GM12878 (cell line): ENCODE results near the gene GNAO1. TPM values are rescaled to one million over a fixed set of nuclear protein-coding genes. Genes with fewer than 3 reads are reported as not detected.

Source experiments
- ATAC-seq: fragments of 200-7000 bp; cut with Tn5 transposase; 3 replicates; pipeline ENCODE4 v1.9.1; 2020; ENCODE audit warnings: mild to moderate bottlenecking, moderate library complexity
- BruUV-seq: library from RNA; stranded (reverse); fragments of 400-500 nt; replicated peaks from 2 replicates; lab custom pipeline; 2021; lab: Mats Ljungman, UMichigan
- CTCF ChIA-PET: fragments of 300-600 bp; sonication (Branson Sonifier 250); formaldehyde crosslinking; extraction: SDS; loops from one replicate; lab custom pipeline; 2021; ENCODE audit warnings: inconsistent platforms; lab: Yijun Ruan, JAX
- POLR2A ChIA-PET: fragments of 350-600 bp; formaldehyde crosslinking; extraction: SDS; loops from one replicate; lab custom pipeline; 2021; ENCODE audit warnings: inconsistent platforms; lab: Charles Lee
- RAD21 ChIA-PET: fragments of 300-600 bp; sonication (Branson Sonifier 250); formaldehyde crosslinking; loops from one replicate; lab custom pipeline; 2023; ENCODE audit warnings: antibody characterized with exemption; ENCODE audit not compliant: unreplicated experiment; lab: Charles Lee
- SMC1A ChIA-PET: fragments of 300-600 bp; sonication (Branson Sonifier 250); formaldehyde crosslinking; loops from one replicate; lab custom pipeline; 2023; ENCODE audit not compliant: unreplicated experiment, uncharacterized antibody; lab: Charles Lee
- DNase-seq: peaks from one replicate; pipeline ENCODE4 v3.0.0-alpha.2; 2011; ENCODE audit warnings: low read depth, low spot score
- FAIRE-seq: peaks from 3 replicates; lab custom pipeline; 2011; peaks lifted over from hg19 to GRCh38; lab: Jason Lieb, UNC
- H2AFZ ChIP-seq: 2 replicates; pipeline ENCODE4 v1.6.0; 2011; ENCODE audit warnings: low read depth, low read length, control low read depth; ENCODE audit not compliant: control insufficient read depth
- H3K27ac ChIP-seq: 2 replicates; pipeline ENCODE4 v1.5.1; 2011; ENCODE audit warnings: control low read depth; ENCODE audit not compliant: control insufficient read depth, insufficient read depth
- H3K27me3 ChIP-seq, 2 experiments: replicated peaks in 1 of 2; 2 replicates each; pipeline versions ENCODE4 v1.6.0 to v1.6.1; 2011; ENCODE audit warnings: low read length in 1 of 2; ENCODE audit not compliant: control insufficient read depth in 2 of 2, insufficient read depth in 2 of 2
- H3K36me3 ChIP-seq, 2 experiments: 2 replicates each; pipeline ENCODE4 v1.5.1; 2011; ENCODE audit warnings: low read length in 1 of 2; ENCODE audit not compliant: control insufficient read depth in 2 of 2, insufficient read depth in 2 of 2
- H3K4me1 ChIP-seq: 2 replicates; pipeline ENCODE4 v1.6.1; 2011; ENCODE audit warnings: mild to moderate bottlenecking, low read length, moderate library complexity, mixed read lengths; ENCODE audit not compliant: control insufficient read depth, insufficient read depth
- H3K4me2 ChIP-seq: 2 replicates; pipeline ENCODE4 v1.6.0; 2011; ENCODE audit warnings: control low read depth; ENCODE audit not compliant: control insufficient read depth, insufficient read depth
- H3K4me3 ChIP-seq: fragments of 200-600 bp; sonication (generic); 2 replicates; pipeline ENCODE4 v1.5.1; 2016
- H3K79me2 ChIP-seq: 2 replicates; pipeline ENCODE4 v1.6.0; 2011; ENCODE audit warnings: low read length; ENCODE audit not compliant: control insufficient read depth, insufficient read depth
- H3K9ac ChIP-seq: 2 replicates; pipeline ENCODE4 v1.8.0; 2011; ENCODE audit warnings: low read length, control low read depth, mixed read lengths; ENCODE audit not compliant: control insufficient read depth, insufficient read depth
- H3K9me3 ChIP-seq: replicated peaks from 3 replicates; pipeline ENCODE4 v1.5.1; 2011; ENCODE audit warnings: mild to moderate bottlenecking, low read length; ENCODE audit not compliant: control insufficient read depth, insufficient read depth
- H4K20me1 ChIP-seq: 2 replicates; pipeline ENCODE4 v1.6.0; 2011; ENCODE audit not compliant: control insufficient read depth, insufficient read depth
- FOS ChIP-seq: IDR thresholded peaks from 3 replicates; pipeline ENCODE4 v1.6.1; 2011; ENCODE audit warnings: borderline replicate concordance; ENCODE audit not compliant: insufficient read length; ENCODE audit errors: extremely low read depth
- FOXK2 ChIP-seq: fragments of 450-650 bp; IDR thresholded peaks from 2 replicates; pipeline ENCODE4 v1.6.1; 2017; ENCODE audit warnings: mild to moderate bottlenecking, moderate library complexity
- POLR2AphosphoS5 ChIP-seq: IDR thresholded peaks from 2 replicates; pipeline ENCODE4 v1.6.1; 2011; ENCODE audit warnings: mild to moderate bottlenecking, low read length, inconsistent platforms
- RFX5 ChIP-seq: IDR thresholded peaks from 2 replicates; pipeline ENCODE4 v1.6.1; 2011; ENCODE audit warnings: low read depth, low read length, improper control_type of control experiment
- WGBS: methylation state at CpG from one replicate; pipeline ENCODE4 v1.1.6; 2016; ENCODE audit warnings: low lambda C conversion rate; ENCODE audit not compliant: insufficient replicate concordance, insufficient coverage; ENCODE audit errors: missing lambda C conversion rate; 5-methylcytosine and 5-hydroxymethylcytosine counted together
- in situ Hi-C: fragments of 300-500 bp; cut with MboI; formaldehyde crosslinking; loops from 9 replicates; pipeline ENCODE4 v1.14.3; 2018; ENCODE audit warnings: mixed read lengths
- intact Hi-C: fragments of 100-400 bp; cut with micrococcal nuclease; formaldehyde crosslinking; loops from one replicate; pipeline ENCODE4 v1.14.2; 2022; ENCODE audit not compliant: unreplicated experiment
- polyA plus RNA-seq, 11 experiments: library from polyadenylated mRNA; depleted of rRNA in 4 of 11; unstranded in 6 of 11; stranded (reverse) in 5 of 11; fragments of >200 nt; fragmentation: Nextera tagmentation in 4 of 11; fragmentation: Illumina TruSeq in 1 of 11; extraction: Ambion mirVana in 4 of 11; extraction: Trizol in 1 of 11; gene quantifications; 1 replicate in 1 of 11; 2 replicates in 10 of 11; pipeline versions ENCODE4 v1.2.1 to v1.2.3, GENCODE V29; 2011 to 2016; ENCODE audit warnings: inconsistent platforms in 2 of 11, missing spikeins in 2 of 11, low read depth in 1 of 11
- total RNA-seq, 4 experiments: library from RNA; depleted of rRNA in 3 of 4; stranded (reverse); fragments of >200 nt in 3 of 4; fragmentation: Illumina TruSeq in 1 of 4; extraction: Trizol in 1 of 4; gene quantifications; 2 replicates each; pipeline versions ENCODE4 v1.2.1 to v1.2.3, GENCODE V29; 2013 to 2021
- TF ChIP-seq, protein P1 (sequence below): fragments of 450-650 bp; IDR thresholded peaks from 2 replicates; pipeline ENCODE4 v1.6.1; 2017; ENCODE audit warnings: mild to moderate bottlenecking, moderate library complexity

The GNAO1 gene
- total and polyA plus RNA-seq, 10 of the 15 experiments (the other 5 are each of a cell fraction or from before 2014, with no cell fraction given), result 0.05 to 0.28 (median 0.14) TPM; not detected in 6

DNA sequence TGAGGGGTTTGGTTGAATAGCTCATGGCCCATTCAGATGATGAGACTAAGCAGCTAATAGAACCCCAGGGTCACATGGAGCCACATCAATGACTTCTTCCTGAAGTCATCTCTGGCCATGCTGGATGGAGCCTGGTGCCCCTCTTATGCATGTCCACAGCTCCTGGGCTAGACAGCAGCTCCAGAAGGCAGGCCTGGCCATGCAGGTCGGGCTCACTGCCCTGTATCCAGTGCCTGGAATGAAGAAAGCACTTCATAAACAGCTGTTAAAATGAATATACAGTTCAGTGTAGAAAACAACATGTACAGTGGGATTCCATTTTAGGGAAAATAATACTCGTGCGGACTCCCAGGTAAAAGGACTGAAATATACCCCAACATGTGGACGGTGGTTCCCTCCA is 73.9 kb downstream of the GNAO1 start:
- Histone ChIP-seq H3K4me1 (no peaks in the 10 kb centered on the region), H3K27me3 (peaks cover 5% of the 10 kb centered on the region in 2 experiments; a peak in 2 of 4 replicates), H3K79me2 (no peaks in the 10 kb centered on the region), H3K9me3 (no peaks in the 10 kb centered on the region), H3K27ac (no peak overlapping the region), H3K4me3 (no peak overlapping the region), H4K20me1 (no peaks in the 10 kb centered on the region; the same call in 1 of the 2 replicates), H3K36me3 (no peaks in the 10 kb centered on the region), H3K9ac (no peak overlapping the region), H2AFZ (no peak overlapping the region), H3K4me2 (no peak overlapping the region)
- ChIA-PET RAD21 (no interaction called here), CTCF (no interaction called here), SMC1A (no interaction called here), POLR2A (no interaction called here)
- no peak for DNase-seq
- FAIRE-seq, result no peak
- no peak for TF ChIP-seq POLR2AphosphoS5
- TF ChIP-seq, protein P1, sequence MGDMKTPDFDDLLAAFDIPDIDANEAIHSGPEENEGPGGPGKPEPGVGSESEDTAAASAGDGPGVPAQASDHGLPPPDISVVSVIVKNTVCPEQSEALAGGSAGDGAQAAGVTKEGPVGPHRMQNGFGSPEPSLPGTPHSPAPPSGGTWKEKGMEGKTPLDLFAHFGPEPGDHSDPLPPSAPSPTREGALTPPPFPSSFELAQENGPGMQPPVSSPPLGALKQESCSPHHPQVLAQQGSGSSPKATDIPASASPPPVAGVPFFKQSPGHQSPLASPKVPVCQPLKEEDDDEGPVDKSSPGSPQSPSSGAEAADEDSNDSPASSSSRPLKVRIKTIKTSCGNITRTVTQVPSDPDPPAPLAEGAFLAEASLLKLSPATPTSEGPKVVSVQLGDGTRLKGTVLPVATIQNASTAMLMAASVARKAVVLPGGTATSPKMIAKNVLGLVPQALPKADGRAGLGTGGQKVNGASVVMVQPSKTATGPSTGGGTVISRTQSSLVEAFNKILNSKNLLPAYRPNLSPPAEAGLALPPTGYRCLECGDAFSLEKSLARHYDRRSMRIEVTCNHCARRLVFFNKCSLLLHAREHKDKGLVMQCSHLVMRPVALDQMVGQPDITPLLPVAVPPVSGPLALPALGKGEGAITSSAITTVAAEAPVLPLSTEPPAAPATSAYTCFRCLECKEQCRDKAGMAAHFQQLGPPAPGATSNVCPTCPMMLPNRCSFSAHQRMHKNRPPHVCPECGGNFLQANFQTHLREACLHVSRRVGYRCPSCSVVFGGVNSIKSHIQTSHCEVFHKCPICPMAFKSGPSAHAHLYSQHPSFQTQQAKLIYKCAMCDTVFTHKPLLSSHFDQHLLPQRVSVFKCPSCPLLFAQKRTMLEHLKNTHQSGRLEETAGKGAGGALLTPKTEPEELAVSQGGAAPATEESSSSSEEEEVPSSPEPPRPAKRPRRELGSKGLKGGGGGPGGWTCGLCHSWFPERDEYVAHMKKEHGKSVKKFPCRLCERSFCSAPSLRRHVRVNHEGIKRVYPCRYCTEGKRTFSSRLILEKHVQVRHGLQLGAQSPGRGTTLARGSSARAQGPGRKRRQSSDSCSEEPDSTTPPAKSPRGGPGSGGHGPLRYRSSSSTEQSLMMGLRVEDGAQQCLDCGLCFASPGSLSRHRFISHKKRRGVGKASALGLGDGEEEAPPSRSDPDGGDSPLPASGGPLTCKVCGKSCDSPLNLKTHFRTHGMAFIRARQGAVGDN, result no peak
- TF ChIP-seq FOS, result no peak
- TF ChIP-seq FOXK2, result no peak
- no peak for TF ChIP-seq RFX5
- intact Hi-C loops (no loop called here), in situ Hi-C loops (no loop called here)
- no TSS peak for BruUV-seq
- no peak for ATAC-seq
- WGBS, result 22% methylated on average over 4 of the region's 4 CpGs
